Nephron (organoid): ENCODE measurements around the gene DMC1.

Experiments
- H3K27ac Mint-ChIP-seq, 3 experiments: 2 replicates each; pipeline ENCODE4 v1.8.0; 2020; ENCODE audit warnings: mixed read lengths in 3 of 3, mild to moderate bottlenecking in 2 of 3, moderate library complexity in 1 of 3
- H3K27me3 Mint-ChIP-seq: 2 replicates; pipeline ENCODE4 v1.8.0; 2021; ENCODE audit warnings: low read depth, mild to moderate bottlenecking, moderate library complexity, mixed read lengths
- H3K36me3 Mint-ChIP-seq: 2 replicates; pipeline ENCODE4 v1.8.0; 2020; ENCODE audit warnings: low read depth, mixed read lengths
- H3K4me1 Mint-ChIP-seq: 2 replicates; pipeline ENCODE4 v1.8.0; 2020; ENCODE audit warnings: mixed read lengths
- H3K4me3 Mint-ChIP-seq, 3 experiments: 2 replicates each; pipeline ENCODE4 v1.8.0; 2020; ENCODE audit warnings: mild to moderate bottlenecking in 3 of 3, mixed read lengths in 3 of 3, moderate library complexity in 2 of 3
- H3K9me3 Mint-ChIP-seq: 2 replicates; pipeline ENCODE4 v1.8.0; 2020; ENCODE audit warnings: mixed read lengths
- TF ChIP-seq, protein P1 (sequence below), 3 experiments: fragments of 200-600 bp; sonication (generic); IDR thresholded peaks; one replicate each; pipeline ENCODE4 v1.5.0; 2021; ENCODE audit warnings: antibody characterized with exemption in 3 of 3; ENCODE audit not compliant: unreplicated experiment in 3 of 3

Gene DMC1

DNA sequence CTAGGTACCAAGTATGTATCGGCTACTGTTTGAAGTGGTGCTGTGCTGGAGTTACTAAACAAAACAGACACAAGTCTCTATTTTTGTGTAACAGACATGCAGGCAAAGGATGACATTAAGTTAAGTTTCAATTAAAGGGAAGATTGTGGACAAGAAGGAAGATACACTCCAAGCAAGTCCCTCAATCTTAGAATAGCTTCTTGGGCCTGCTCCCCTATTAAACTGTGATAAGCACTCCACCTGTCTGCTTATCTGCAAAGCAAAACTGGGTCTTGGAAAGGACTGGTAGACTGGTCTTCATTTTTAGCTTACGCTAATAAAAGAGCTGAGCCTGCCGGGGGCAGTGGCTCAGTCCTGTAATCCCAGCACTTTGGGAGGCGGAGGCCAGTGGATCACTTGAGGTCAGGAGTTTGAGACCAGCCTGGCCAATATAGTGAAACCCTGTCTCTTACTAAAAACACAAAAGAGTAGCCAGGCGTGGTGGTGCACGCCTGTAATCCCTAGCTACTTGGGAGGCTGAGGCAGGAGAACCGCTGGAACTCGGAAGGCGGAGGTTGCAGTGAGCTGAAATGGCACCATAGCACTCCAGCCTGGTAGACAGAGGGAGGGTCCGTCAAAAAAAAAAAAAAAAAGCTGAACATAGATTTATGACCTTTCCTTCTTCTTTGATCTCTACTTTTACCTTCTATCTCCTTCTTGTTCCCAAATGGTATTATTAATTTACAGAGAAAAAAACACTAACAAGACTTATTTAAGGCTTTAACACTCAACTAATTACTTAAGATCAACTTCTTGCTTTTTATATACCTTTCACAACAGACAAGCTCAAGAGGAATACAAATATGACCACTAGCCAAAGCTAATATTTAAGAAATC is 67.9 kb downstream of the DMC1 start:
- Mint-ChIP-seq H3K27me3 (no peaks in the 10 kb centered on the region), H3K9me3 (no peaks in the 10 kb centered on the region), H3K27ac (peak overlapping the region; percentile 30 to 100 (median 91)), H3K4me1 (peaks cover 44% of the 10 kb centered on the region), H3K36me3 (peaks cover 78% of the 10 kb centered on the region), H3K4me3 (peak overlapping the region; percentile 95 to 98 (median 95))
- TF ChIP-seq, protein P1, sequence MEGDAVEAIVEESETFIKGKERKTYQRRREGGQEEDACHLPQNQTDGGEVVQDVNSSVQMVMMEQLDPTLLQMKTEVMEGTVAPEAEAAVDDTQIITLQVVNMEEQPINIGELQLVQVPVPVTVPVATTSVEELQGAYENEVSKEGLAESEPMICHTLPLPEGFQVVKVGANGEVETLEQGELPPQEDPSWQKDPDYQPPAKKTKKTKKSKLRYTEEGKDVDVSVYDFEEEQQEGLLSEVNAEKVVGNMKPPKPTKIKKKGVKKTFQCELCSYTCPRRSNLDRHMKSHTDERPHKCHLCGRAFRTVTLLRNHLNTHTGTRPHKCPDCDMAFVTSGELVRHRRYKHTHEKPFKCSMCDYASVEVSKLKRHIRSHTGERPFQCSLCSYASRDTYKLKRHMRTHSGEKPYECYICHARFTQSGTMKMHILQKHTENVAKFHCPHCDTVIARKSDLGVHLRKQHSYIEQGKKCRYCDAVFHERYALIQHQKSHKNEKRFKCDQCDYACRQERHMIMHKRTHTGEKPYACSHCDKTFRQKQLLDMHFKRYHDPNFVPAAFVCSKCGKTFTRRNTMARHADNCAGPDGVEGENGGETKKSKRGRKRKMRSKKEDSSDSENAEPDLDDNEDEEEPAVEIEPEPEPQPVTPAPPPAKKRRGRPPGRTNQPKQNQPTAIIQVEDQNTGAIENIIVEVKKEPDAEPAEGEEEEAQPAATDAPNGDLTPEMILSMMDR (IDR thresholded peaks at IDR 0.05; ENCODE audit: unreplicated experiment in 3 of 3): no peak

GRCh38 chr22:38497869-38498268 is 72.1 kb downstream of the DMC1 start:
- peaks cover 23% of the 10 kb centered on the region for H3K4me1 Mint-ChIP-seq
- no peaks in the 10 kb centered on the region for H3K9me3 Mint-ChIP-seq
- H3K4me3 Mint-ChIP-seq: no peak overlapping the region
- no peak overlapping the region for H3K27ac Mint-ChIP-seq
- peaks cover 91% of the 10 kb centered on the region for H3K36me3 Mint-ChIP-seq
- TF ChIP-seq, protein P1 (IDR thresholded peaks at IDR 0.05; ENCODE audit: unreplicated experiment in 3 of 3): no peak
- no peaks in the 10 kb centered on the region for H3K27me3 Mint-ChIP-seq

GRCh38 chr22:38494939-38495338 is 75.0 kb downstream of the DMC1 start:
- TF ChIP-seq, protein P1 (IDR thresholded peaks at IDR 0.05; ENCODE audit: unreplicated experiment in 3 of 3): no peak
- no peaks in the 10 kb centered on the region for H3K27me3 Mint-ChIP-seq
- peaks cover 87% of the 10 kb centered on the region for H3K36me3 Mint-ChIP-seq
- no peak overlapping the region for H3K4me3 Mint-ChIP-seq
- H3K27ac Mint-ChIP-seq: no peak overlapping the region
- no peaks in the 10 kb centered on the region for H3K9me3 Mint-ChIP-seq
- H3K4me1 Mint-ChIP-seq: peaks cover 9% of the 10 kb centered on the region

GRCh38 chr22:38494498-38494897 is 75.5 kb downstream of the DMC1 start:
- Mint-ChIP-seq H3K4me3 (no peak overlapping the region), H3K27ac (no peak overlapping the region), H3K36me3 (peaks cover 87% of the 10 kb centered on the region), H3K9me3 (no peaks in the 10 kb centered on the region), H3K4me1 (peaks cover 12% of the 10 kb centered on the region), H3K27me3 (no peaks in the 10 kb centered on the region)
- TF ChIP-seq, protein P1 (IDR thresholded peaks at IDR 0.05; ENCODE audit: unreplicated experiment in 3 of 3): no peak

DNA sequence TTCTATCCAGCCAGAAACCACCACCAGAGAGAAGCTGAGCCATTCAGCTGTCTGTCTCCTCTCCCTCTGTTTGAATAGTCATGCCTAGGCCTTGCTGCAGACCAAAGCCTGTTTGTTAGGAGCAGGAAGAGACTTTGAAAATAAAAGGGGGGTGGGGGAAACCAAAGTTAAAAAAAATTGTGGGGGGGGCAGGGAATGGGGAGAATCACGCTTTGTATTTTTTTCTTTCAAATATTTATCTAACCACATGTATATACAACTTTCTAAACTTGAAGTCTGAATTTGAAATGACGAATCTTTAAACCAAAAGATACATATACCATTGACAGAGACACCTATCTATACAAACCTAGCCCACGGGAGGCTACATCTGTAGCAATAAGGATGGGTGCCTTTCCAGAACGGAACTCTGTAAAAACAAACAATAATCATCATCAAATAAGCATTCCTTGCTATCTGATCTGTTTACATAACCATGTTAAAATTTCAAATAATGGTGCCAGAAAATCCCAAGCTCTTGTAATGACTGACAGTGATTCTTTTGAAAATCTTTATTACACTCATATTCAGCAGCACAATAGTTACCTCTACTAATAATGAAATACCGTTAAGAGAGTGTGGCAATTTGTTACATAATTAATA is 78.2 kb downstream of the DMC1 start:
- Mint-ChIP-seq H3K4me3 (no peak overlapping the region), H3K9me3 (no peaks in the 10 kb centered on the region), H3K27me3 (no peaks in the 10 kb centered on the region), H3K27ac (peak overlapping the region in 2 of 3 experiments; percentile 9 to 33), H3K4me1 (peaks cover 22% of the 10 kb centered on the region), H3K36me3 (peaks cover 85% of the 10 kb centered on the region)
- TF ChIP-seq, protein P1 (IDR thresholded peaks at IDR 0.05; ENCODE audit: unreplicated experiment in 3 of 3): no peak
